Testis (tissue), 3 donors: ENCODE results near the gene MRS2. TPM values are rescaled to one million over a fixed set of nuclear protein-coding genes. Genes with fewer than 3 reads are reported as not detected.

Source experiments
- DNase-seq: peaks from one replicate; pipeline ENCODE4 v3.0.0-alpha.2; 2019
- H3K27ac ChIP-seq, 2 donors: fragments of 200-600 bp; sonication (generic); one replicate each; pipeline ENCODE4 v1.5.1; 2019
- H3K27me3 ChIP-seq: fragments of 200-600 bp; sonication (generic); one replicate; pipeline ENCODE4 v1.5.1; 2019
- H3K36me3 ChIP-seq: fragments of 200-600 bp; sonication (generic); one replicate; pipeline ENCODE4 v1.5.1; 2017; ENCODE audit warnings: low read depth; ENCODE audit errors: missing control alignments
- H3K4me1 ChIP-seq: fragments of 200-600 bp; sonication (generic); one replicate; pipeline ENCODE4 v1.5.1; 2019
- H3K4me3 ChIP-seq, 2 donors: fragments of 200-600 bp; sonication (generic); one replicate each; pipeline ENCODE4 v1.5.1; 2017 to 2019
- H3K9me3 ChIP-seq: fragments of 200-600 bp; sonication (generic); one replicate; pipeline ENCODE4 v1.5.1; 2017
- POLR2A ChIP-seq: fragments of 450-650 bp; IDR thresholded peaks from one replicate; pipeline ENCODE4 v1.6.1; 2017; ENCODE audit warnings: antibody characterized with exemption, mild to moderate bottlenecking, moderate library complexity
- WGBS, 2 donors: methylation state at CpG; one replicate each; pipeline ENCODE4 v1.1.5; 2018; 5-methylcytosine and 5-hydroxymethylcytosine counted together
- intact Hi-C: fragments of 100-400 bp; cut with DNase I; formaldehyde crosslinking; loops from one replicate; pipeline ENCODE4 v1.15.1; 2023; ENCODE audit warnings: low total_unique reads
- polyA plus RNA-seq: library from polyadenylated mRNA; stranded (reverse); fragments of 350-450 nt; fragmentation: Illumina TruSeq; extraction: RNeasy Lipid Tissue Mini Kit (QIAGEN cat#74804); gene quantifications from one replicate; pipeline ENCODE4 v1.2.3, GENCODE V29; 2014; ENCODE audit warnings: low read depth, low replicate concordance; ENCODE audit not compliant: insufficient read depth
- total RNA-seq, 2 donors: library from RNA; depleted of rRNA; stranded (reverse); fragments of >200 nt; gene quantifications; one replicate each; pipeline ENCODE4 v1.2.3, GENCODE V29; 2016
- TF ChIP-seq, protein P1 (sequence below), 3 experiments: fragments of 450-650 bp in 2 of 3; fragments of 200-600 bp in 1 of 3; sonication (generic) in 1 of 3; IDR thresholded peaks; one replicate each; pipeline ENCODE4 v1.5.1; 2016 to 2019; ENCODE audit warnings: antibody characterized with exemption in 3 of 3, mild to moderate bottlenecking in 2 of 3, moderate library complexity in 1 of 3

MRS2 gene
- total and polyA plus RNA-seq, 3 donors from 2014 or later: 16.6 to 27.6 (median 27.2) TPM

DNA sequence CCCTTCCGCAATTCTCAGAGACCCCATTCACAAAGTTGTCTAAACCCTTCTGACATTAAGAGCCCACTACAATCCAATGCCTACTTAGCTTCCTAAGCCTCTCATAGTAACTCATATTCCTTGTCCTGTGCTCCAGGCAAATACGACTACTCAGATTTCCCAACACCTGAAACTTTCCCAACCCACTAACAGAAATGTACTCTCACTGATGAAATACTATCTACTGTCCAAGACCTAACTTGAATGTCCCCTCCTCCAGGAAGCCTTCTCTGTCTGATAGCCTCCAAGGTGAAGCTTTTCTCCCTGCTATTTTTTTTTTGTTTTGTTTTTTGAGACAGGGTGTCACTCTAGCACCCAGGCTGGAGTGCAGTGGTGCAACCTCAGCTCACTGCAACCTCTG lies 56.2 kb downstream of the MRS2 start:
- WGBS, 2 donors: 95 to 96% methylated on average over 2 of the region's 2 CpGs
- intact Hi-C loops: no loop called here

DNA sequence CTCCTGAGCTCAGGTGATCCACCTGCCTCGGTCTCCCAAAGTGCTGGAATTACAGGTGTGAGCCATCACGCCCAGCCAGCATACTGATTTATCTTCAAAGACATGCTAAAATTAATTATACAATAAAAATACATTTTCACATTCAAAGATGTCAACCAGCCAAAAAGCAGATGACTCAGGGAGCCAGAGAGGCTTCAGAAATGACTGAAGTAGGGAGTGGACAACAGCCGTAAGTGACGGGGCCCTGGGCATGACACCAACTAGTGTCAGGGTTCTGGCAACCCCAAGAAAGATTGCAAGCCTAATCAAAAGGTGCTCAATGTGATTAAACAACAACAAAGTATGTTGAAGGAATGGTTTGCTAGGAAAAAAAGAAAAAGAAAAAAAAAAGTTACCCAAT lies 58.2 kb downstream of the MRS2 start:
- Histone ChIP-seq H3K36me3 (no peaks in the 10 kb centered on the region), H3K4me3 (no peak overlapping the region), H3K27ac (no peak overlapping the region), H3K9me3 (no peaks in the 10 kb centered on the region), H3K4me1 (no peaks in the 10 kb centered on the region), H3K27me3 (no peaks in the 10 kb centered on the region)
- intact Hi-C loops: no loop called here
- no peak for DNase-seq
- no peak for TF ChIP-seq POLR2A
- TF ChIP-seq, protein P1, sequence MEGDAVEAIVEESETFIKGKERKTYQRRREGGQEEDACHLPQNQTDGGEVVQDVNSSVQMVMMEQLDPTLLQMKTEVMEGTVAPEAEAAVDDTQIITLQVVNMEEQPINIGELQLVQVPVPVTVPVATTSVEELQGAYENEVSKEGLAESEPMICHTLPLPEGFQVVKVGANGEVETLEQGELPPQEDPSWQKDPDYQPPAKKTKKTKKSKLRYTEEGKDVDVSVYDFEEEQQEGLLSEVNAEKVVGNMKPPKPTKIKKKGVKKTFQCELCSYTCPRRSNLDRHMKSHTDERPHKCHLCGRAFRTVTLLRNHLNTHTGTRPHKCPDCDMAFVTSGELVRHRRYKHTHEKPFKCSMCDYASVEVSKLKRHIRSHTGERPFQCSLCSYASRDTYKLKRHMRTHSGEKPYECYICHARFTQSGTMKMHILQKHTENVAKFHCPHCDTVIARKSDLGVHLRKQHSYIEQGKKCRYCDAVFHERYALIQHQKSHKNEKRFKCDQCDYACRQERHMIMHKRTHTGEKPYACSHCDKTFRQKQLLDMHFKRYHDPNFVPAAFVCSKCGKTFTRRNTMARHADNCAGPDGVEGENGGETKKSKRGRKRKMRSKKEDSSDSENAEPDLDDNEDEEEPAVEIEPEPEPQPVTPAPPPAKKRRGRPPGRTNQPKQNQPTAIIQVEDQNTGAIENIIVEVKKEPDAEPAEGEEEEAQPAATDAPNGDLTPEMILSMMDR (IDR thresholded peaks at IDR 0.05): no peak
- WGBS, 2 donors: 92 to 94% methylated on average over 4 of the region's 4 CpGs

More for the DNA sequence above, 56.2 kb downstream of the MRS2 start:
- Histone ChIP-seq H3K27ac (no peak overlapping the region), H3K27me3 (no peaks in the 10 kb centered on the region), H3K4me3 (no peak overlapping the region), H3K4me1 (no peaks in the 10 kb centered on the region), H3K9me3 (no peaks in the 10 kb centered on the region), H3K36me3 (no peaks in the 10 kb centered on the region)
- TF ChIP-seq, protein P1 (IDR thresholded peaks at IDR 0.05): no peak
- no peak for TF ChIP-seq POLR2A
- no peak for DNase-seq

DNA sequence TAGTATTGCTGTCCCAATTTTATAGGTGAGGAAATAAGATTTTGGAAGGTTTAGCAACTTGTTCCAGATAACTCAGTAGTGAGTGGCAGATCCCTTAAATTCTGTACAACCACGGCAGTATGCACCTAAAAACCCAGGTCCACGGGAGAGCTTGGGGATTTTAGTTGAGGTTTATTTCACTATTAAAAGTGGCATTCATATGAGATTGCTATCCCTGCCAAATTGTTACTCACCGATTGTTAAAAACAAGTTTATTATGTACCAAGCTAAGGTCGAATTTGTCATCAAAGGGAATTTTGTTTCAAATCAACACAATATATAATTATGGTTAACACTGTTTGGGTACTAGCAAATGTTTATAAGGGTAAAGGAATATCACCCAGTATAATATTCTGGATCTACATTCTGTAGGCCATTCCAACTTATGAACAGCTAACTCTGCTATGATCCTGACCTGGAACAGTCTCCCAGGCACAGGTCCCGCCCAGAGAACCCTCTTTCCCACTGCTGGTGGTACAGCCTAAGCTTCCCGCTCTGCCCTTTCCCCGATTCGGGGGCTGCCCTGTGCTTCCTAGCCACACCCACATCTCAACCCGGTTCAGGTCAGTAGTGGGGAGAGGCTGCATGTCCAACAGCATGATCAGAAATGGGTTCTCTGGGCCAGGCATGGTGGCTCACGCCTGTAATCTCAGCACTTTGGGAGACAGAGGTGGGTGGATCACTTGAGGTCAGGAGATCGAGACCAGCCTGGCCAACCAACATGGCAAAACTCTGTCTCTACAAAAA lies 61.7 kb downstream of the MRS2 start:
- no peak for DNase-seq
- Histone ChIP-seq H3K4me3 (no peak overlapping the region), H3K27me3 (no peaks in the 10 kb centered on the region), H3K4me1 (no peaks in the 10 kb centered on the region), H3K27ac (no peak overlapping the region), H3K36me3 (no peaks in the 10 kb centered on the region), H3K9me3 (no peaks in the 10 kb centered on the region)
- intact Hi-C loops: no loop called here
- 89 to 90% methylated on average over 11 of the region's 11 CpGs for WGBS, 2 donors
- TF ChIP-seq, protein P1 (IDR thresholded peaks at IDR 0.05): no peak
- no peak for TF ChIP-seq POLR2A

DNA sequence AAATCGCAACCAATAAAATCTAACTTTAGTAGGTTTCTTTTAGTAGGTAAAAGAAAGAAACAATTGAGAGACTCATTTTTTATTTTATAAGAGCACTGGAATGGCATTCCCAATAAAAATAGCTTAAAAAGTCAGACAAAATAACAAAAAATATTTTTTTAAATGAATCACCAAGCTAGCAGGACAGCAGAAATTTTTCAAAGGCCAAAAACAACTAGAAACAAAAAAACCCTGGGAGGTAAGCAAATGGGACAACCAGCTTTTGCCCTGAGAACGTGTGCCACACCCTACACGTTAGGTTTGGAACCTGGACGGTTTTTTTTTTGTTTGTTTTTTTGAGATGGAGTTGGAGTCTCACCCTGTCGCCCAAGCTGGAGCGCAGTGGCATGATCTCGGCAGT lies 67.1 kb downstream of the MRS2 start:
- TF ChIP-seq, protein P1 (IDR thresholded peaks at IDR 0.05): no peak
- TF ChIP-seq POLR2A: no peak
- Histone ChIP-seq H3K27ac (no peak overlapping the region), H3K27me3 (no peaks in the 10 kb centered on the region), H3K4me3 (no peak overlapping the region), H3K9me3 (no peaks in the 10 kb centered on the region), H3K36me3 (no peaks in the 10 kb centered on the region), H3K4me1 (no peaks in the 10 kb centered on the region)
- intact Hi-C loops: no loop called here
- no peak for DNase-seq
- WGBS, 2 donors: 88 to 90% methylated on average over 7 of the region's 7 CpGs

DNA sequence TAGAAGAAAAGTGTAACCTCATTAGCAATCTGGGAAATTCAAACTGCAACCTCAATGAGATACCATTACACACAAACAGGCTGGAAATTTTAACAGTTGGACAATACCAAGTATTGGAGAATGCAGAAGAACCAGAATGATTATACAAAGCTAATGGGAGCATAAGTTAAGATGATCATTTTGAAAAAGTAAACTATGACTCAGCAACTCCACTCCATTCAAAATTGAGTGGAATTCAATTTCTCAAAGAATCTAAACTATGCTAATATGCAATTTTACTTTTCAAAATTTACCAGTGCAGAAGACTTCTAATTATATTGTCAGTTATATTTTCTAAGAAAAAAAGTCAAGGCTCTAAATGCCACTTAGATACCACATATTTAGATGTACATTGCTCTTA lies 69.4 kb downstream of the MRS2 start:
- Histone ChIP-seq H3K4me3 (no peak overlapping the region), H3K27me3 (no peaks in the 10 kb centered on the region), H3K4me1 (no peaks in the 10 kb centered on the region), H3K27ac (no peak overlapping the region), H3K9me3 (no peaks in the 10 kb centered on the region), H3K36me3 (no peaks in the 10 kb centered on the region)
- no peak for TF ChIP-seq POLR2A
- TF ChIP-seq, protein P1 (IDR thresholded peaks at IDR 0.05): no peak
- DNase-seq: no peak
- intact Hi-C loops: no loop called here
